Measurements from ENCODE around the gene FAM149A.

FAM149A gene

GRCh38 chr4:186170966-186171365 lies 66.5 kb downstream of the FAM149A start:
- Histone ChIP-seq H3K36me3 (no peaks in the 10 kb centered on the region), H3K9me3 (no peaks in the 10 kb centered on the region), H3K27me3 (no peaks in the 10 kb centered on the region; the same call in 1 of the 2 replicates), H3K4me1 (no peaks in the 10 kb centered on the region), H3K4me3 (ENCODE audit: low read depth, low read length) (no peak overlapping the region)
- no peak for DNase-seq
- TF ChIP-seq, protein P1, sequence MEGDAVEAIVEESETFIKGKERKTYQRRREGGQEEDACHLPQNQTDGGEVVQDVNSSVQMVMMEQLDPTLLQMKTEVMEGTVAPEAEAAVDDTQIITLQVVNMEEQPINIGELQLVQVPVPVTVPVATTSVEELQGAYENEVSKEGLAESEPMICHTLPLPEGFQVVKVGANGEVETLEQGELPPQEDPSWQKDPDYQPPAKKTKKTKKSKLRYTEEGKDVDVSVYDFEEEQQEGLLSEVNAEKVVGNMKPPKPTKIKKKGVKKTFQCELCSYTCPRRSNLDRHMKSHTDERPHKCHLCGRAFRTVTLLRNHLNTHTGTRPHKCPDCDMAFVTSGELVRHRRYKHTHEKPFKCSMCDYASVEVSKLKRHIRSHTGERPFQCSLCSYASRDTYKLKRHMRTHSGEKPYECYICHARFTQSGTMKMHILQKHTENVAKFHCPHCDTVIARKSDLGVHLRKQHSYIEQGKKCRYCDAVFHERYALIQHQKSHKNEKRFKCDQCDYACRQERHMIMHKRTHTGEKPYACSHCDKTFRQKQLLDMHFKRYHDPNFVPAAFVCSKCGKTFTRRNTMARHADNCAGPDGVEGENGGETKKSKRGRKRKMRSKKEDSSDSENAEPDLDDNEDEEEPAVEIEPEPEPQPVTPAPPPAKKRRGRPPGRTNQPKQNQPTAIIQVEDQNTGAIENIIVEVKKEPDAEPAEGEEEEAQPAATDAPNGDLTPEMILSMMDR (IDR thresholded peaks at IDR 0.05; ENCODE audit: low read depth, low read length): no peak

- no peak for DNase-seq
- Histone ChIP-seq H3K27me3 (no peaks in the 10 kb centered on the region; the same call in 1 of the 2 replicates), H3K36me3 (no peaks in the 10 kb centered on the region), H3K9me3 (no peaks in the 10 kb centered on the region), H3K4me3 (ENCODE audit: low read depth, low read length) (no peak overlapping the region), H3K4me1 (no peaks in the 10 kb centered on the region)
- TF ChIP-seq, protein P1 (IDR thresholded peaks at IDR 0.05; ENCODE audit: low read depth, low read length): no peak
These were observed 68.0 kb downstream of the FAM149A start for GRCh38 chr4:186172546-186172945.

GRCh38 chr4:186188107-186188506 lies 83.6 kb downstream of the FAM149A start:
- DNase-seq: no peak
- TF ChIP-seq, protein P1 (IDR thresholded peaks at IDR 0.05; ENCODE audit: low read depth, low read length): no peak
- Histone ChIP-seq H3K36me3 (no peaks in the 10 kb centered on the region), H3K4me1 (no peaks in the 10 kb centered on the region), H3K4me3 (ENCODE audit: low read depth, low read length) (no peak overlapping the region), H3K9me3 (no peaks in the 10 kb centered on the region), H3K27me3 (peaks cover 38% of the 10 kb centered on the region)

- Histone ChIP-seq H3K4me1 (no peaks in the 10 kb centered on the region), H3K4me3 (ENCODE audit: low read depth, low read length) (no peak overlapping the region), H3K27me3 (peaks cover 48% of the 10 kb centered on the region), H3K36me3 (no peaks in the 10 kb centered on the region), H3K9me3 (no peaks in the 10 kb centered on the region)
- no peak for DNase-seq
- TF ChIP-seq, protein P1 (IDR thresholded peaks at IDR 0.05; ENCODE audit: low read depth, low read length): no peak
These were observed 85.2 kb downstream of the FAM149A start for GRCh38 chr4:186189656-186190055.

DNA sequence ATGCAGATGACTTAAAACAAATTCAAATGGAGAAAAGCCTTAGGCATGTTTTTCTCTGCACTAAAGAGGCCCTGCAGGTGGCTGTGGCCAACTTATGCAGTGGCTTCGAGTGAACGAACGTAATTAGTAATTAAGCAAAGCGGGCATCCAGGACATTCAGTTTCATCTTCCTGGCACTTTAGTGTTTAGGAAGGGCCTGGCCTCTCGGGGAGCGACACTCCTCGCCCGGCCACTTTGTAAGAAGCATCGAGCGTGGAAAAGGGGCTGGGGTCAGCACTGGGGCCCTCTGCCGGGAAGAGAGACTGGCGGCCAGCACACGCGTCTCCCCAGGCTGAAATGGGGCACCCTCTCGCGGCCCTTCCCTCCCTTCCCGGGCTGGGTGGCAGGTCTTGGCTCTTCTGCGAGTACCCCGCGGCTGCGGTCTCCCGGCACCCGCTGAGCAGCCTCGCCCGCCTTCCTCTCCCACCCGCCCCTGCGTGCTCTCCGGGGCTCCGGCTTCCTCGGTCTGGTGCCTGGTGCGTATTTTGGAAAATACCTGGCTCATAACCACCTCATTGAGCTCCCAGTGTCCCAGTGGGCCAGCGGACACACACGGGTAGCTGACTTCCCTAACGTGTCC lies 86.2 kb downstream of the FAM149A start:
- no peaks in the 10 kb centered on the region for H3K36me3 ChIP-seq
- peaks cover 48% of the 10 kb centered on the region for H3K27me3 ChIP-seq
- H3K4me3 ChIP-seq (ENCODE audit: low read depth, low read length): peak overlapping the region; percentile 83
- TF ChIP-seq, protein P1 (IDR thresholded peaks at IDR 0.05; ENCODE audit: low read depth, low read length): 0 out of 2 replicates have a peak, but pooled peaks have one; percentile 1
- H3K9me3 ChIP-seq: no peaks in the 10 kb centered on the region
- peak; percentile 24 for DNase-seq
- H3K4me1 ChIP-seq: no peaks in the 10 kb centered on the region

DNA sequence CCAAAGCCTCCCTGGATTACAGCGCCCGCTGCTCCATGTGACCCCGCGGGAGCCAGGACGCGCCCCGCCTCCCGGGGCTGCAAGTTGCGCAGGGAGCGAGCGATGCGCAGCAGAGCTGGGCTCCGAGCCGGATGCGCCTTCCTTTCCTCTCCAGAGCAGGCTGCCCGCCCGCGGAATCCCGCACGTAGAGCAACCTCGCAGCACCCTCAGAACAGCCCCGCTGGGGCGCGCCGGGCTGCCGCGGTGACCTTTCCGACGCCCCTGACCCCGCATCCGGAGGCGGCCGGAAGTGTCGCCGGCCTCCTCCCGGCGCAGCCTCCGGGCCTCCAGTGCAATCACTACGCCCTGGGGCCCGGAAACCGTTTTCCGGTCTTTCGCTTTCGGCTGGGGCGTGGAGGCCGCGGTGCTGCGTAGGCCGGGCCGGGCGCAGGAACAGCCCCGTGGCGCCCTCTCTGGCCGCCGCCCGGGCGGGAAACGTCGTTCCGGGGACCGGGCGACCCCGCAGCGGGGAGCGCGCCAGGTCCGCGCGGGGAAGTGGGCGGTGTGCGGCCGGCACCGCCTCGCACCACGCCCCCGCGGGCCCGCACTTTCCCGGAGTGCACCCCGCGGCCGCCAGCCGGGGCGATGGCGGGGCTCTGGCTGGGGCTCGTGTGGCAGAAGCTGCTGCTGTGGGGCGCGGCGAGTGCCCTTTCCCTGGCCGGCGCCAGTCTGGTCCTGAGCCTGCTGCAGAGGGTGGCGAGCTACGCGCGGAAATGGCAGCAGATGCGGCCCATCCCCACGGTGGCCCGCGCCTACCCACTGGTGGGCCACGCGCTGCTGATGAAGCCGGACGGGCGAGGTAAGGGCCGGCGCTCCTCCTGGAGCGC lies 86.9 kb downstream of the FAM149A start, which contains the start of gene CYP4V2:
TSS of gene CYP4V2 (plus strand) at position 368 of the 866 bp plus-strand sequence. CDS start at position 625, 257 bp downstream.
- Histone ChIP-seq H3K4me1 (no peaks in the 10 kb centered on the region), H3K27me3 (peaks cover 48% of the 10 kb centered on the region), H3K9me3 (no peaks in the 10 kb centered on the region), H3K4me3 (ENCODE audit: low read depth, low read length) (peak within 1 kb of the TSS; percentile 83), H3K36me3 (no peaks in the 10 kb centered on the region)
- TF ChIP-seq, protein P1 (IDR thresholded peaks at IDR 0.05; ENCODE audit: low read depth, low read length): no peak; the same call in 1 of the 2 replicates
- peak; percentile 63 for DNase-seq

Measured in BE2C (cell line).